Activated CD8-positive, alpha-beta memory T cell treated with anti-CD3 and anti-CD28 coated beads, Interleukin-2, amount 50 U/mL, for 4 hours (primary cell): ENCODE results near the gene OR6C74.

Source experiments
- DNase-seq: peaks from one replicate; pipeline ENCODE4 v3.0.0-alpha.2; 2020

The OR6C74 gene

GRCh38 chr12:55244309-55244708 lies at the start of gene OR6C74:
Gene OR6C74, plus strand, starts transcription at chr12:55244609. Its CDS starts 2,679 bp downstream, at chr12:55247288.
- no peak for DNase-seq

- no peak for DNase-seq
Observed at GRCh38 chr12:55220725-55221124, 23.7 kb upstream of the OR6C74 start, which contains the start of gene OR10A7. Gene OR10A7, plus strand, starts transcription at chr12:55221025. Its CDS starts 0 bp downstream, at chr12:55221025.

- DNase-seq = no peak
Observed at GRCh38 chr12:55226523-55226922, 17.9 kb upstream of the OR6C74 start.

- no peak for DNase-seq
Observed at GRCh38 chr12:55227643-55228042, 16.8 kb upstream of the OR6C74 start.

GRCh38 chr12:55246159-55246558 lies 1.8 kb downstream of the OR6C74 start:
- DNase-seq = no peak

GRCh38 chr12:55250944-55251343 lies 6.5 kb downstream of the OR6C74 start:
- no peak for DNase-seq

GRCh38 chr12:55253281-55253680 lies 8.9 kb downstream of the OR6C74 start:
- no peak for DNase-seq

GRCh38 chr12:55256831-55257230 lies 12.4 kb downstream of the OR6C74 start:
- DNase-seq = no peak

- DNase-seq = no peak
Observed at GRCh38 chr12:55258303-55258702, 13.9 kb downstream of the OR6C74 start.

- DNase-seq = no peak
Observed at GRCh38 chr12:55280991-55281390, 36.6 kb downstream of the OR6C74 start.

GRCh38 chr12:55289999-55290398 lies 45.6 kb downstream of the OR6C74 start:
- no peak for DNase-seq
